Endometrial microvascular endothelial cells (primary cell): ENCODE results near the gene ABHD17B. TPM values are rescaled to one million over a fixed set of nuclear protein-coding genes. Genes with fewer than 3 reads are reported as not detected.

Source experiments
- in situ Hi-C: cut with HindIII; loops from 2 replicates; pipeline ENCODE4 v1.10.0; 2017; ENCODE audit warnings: low sequenced_read_pairs, low pct_unique_long_range_greater_than_20kb; ENCODE audit errors: inconsistent ontology term
- total RNA-seq: library from RNA; depleted of rRNA; stranded (reverse); fragments of >200 nt; gene quantifications from one replicate; pipeline ENCODE4 v1.2.3, GENCODE V29; 2015; ENCODE audit errors: inconsistent ontology term

ABHD17B gene
- total RNA-seq, 1 donor from 2014 or later, result 12.9 TPM

DNA sequence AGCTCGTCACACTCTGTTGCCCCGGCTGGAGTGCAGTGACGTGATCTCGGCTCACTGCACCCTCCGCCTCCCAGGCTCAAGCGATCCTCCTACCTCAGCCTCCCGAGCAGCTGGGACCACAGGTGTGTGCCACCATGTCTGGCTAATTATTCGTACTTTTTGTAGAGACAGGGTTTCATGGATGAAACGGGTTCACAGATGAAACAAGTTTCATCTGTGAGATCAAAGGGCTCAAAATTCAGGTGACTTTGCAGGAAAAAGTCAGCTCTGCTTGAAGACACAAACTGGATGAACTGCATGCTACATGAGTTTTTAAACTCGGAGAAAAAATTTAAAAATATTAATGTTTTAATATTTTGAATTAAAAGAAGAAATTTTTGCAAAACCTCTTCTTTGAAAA is 24.5 kb downstream of the ABHD17B start:
- in situ Hi-C loops, result no loop called here

DNA sequence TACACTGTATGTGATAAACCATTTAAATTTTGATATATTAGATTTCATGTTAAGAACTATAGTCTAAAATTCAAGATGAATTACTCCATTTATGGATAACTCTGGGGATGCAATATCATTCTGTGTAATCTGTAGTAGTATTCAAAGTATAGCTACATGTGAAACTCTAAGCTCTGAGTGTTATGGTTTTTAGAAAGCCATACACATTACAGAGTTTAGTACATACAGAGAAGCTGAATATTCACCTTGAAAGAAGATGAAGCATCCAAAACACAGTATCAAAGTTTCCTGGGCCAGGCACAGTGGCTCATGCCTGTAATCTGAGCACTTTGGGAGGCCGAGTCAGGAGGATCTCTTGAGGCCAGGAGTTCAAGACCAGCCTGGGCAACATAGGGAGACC is 25.0 kb downstream of the ABHD17B start:
- in situ Hi-C loops, result no loop called here

- in situ Hi-C loops, result no loop called here
Observed at GRCh38 chr9:71885467-71885866, 25.5 kb downstream of the ABHD17B start.

DNA sequence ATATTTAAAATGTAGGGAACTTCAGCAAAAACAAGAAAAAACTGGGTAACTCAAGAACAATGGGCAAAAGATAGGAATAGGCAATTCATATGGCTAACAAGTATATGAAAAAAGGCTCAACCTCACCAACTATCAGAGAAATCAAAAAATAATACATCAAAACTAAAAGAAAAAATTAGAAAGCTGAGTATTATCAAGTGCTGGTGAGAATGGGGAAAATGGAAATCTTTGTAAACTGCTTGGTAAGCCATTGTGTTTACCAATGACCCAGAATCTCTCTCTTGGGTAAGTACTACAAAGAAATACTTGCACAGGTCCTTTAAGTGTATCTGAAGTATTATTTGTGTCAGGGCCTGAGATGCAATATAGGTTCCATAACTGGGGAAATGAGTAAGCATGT is 27.0 kb downstream of the ABHD17B start:
- in situ Hi-C loops, result no loop called here

DNA sequence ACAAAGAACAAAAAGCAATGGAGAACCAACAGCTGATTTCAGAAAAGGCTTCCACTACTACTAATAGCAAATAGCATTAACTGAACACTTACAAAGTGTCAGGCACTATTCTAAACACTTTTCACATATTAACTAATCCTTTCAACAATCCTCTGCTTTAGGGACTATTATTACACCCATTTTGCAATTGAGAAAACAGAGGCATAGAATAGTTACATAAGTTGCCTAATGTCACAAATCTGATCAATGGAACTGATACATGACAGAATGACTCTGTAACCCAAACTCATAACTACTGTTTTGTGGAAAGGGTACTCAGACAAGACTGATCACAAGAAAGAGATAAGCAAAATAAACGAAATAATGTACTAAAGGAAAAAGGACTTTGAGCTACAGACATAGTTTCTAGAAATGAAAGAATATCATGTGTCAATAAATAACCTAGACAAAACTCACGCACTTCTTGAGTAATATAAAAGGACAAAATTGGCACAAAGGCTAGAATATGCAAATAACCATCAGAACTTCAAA is 31.3 kb downstream of the ABHD17B start:
- in situ Hi-C loops, result no loop called here

- in situ Hi-C loops, result no loop called here
Observed at GRCh38 chr9:71878327-71879274, 32.4 kb downstream of the ABHD17B start.

DNA sequence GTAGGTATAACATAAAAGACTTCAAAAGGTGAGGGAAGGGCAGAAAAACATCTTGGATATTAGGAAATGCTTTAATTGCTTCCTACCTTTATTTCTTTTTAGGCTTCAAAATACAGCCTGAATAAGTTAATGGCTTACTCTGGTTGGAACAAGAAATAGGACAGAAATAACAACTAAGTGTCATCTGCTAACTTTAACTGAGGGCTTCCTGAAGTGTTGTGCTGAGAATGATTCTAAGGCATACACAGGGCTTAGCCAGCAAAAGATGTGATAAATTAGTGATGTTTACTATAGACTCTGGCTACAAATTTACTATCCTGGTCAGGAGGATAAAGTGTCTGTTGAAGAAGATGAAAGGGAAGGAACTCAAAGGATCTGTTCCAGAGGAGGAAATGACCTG is 34.2 kb downstream of the ABHD17B start:
- in situ Hi-C loops, result no loop called here

- in situ Hi-C loops, result no loop called here
Observed at GRCh38 chr9:71876106-71876505, 34.9 kb downstream of the ABHD17B start.

DNA sequence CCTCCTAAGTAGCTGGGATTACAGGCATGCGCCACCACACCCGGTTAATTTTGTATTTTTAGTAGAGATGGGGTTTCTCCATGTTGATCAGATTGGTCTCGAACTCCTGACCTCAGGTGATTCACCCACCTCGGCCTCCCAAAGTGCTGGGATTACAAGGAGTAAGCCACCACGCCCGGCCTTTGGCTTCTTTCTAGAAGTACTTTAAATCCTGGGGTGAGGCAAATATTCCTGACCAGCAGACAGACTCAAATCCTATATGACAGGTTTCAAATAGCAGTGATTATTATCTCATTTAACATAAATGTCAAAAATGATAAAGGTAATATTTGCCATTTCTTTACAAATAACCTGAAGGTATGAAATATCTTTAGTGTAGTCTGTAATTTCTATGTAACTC is 35.6 kb downstream of the ABHD17B start:
- in situ Hi-C loops, result no loop called here

DNA sequence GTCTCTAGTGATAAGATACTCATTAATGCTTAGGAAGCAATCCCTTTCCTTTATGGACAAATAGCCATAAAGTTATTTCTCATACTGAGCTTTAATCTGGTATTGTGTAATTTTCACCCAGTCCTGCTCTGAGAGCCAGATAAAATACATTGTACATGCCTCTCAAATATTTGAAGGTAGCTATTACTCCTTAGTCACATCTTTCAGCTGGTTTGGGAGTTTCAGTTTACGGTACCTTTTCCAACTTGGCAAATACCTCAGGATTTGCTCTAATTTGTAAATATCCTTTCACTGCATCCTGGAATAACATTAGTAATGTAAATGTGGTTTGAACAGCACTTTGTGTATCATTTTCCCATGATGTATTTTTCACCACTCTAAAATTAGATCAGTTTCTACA is 47.4 kb downstream of the ABHD17B start:
- in situ Hi-C loops, result no loop called here

DNA sequence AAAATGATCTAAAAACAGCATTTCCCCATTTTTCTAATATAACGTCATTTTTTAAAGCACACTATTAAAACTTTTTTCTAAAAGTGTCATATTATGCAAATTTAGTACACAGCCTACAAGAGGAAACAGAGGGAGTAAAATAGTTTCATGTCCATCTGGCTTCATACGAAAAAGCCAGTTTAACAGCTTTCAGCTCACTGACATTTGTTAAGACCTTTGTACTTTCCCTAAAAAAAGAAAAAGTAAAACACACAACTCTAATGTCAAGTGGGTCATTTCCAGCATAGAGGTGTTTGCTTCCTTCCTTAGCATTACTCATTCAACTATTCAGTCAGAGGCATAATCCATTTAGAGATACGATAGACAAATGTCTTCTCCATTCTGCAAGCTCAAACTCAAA is 49.4 kb downstream of the ABHD17B start:
- in situ Hi-C loops, result no loop called here

DNA sequence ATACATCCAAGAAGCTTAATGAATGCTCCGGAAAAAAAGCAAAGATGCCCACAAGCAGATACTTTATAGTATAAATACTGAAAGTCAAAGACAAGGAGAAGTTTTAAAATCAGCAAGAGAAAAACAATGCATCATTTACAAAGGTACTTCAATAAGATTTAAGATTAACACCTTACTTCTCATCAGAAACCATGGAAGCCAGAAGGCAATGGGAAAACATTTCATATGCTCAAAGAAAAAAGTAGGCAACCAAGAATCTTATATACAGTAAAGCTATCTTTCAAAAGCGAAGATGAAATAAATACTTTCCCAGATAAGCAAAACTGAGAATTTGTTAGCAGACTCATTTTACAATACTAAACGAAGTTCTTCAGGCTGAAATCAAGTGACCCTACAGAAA is 51.1 kb downstream of the ABHD17B start:
- in situ Hi-C loops, result no loop called here

GRCh38 chr9:71858812-71859211 is 52.2 kb downstream of the ABHD17B start:
- in situ Hi-C loops, result no loop called here

DNA sequence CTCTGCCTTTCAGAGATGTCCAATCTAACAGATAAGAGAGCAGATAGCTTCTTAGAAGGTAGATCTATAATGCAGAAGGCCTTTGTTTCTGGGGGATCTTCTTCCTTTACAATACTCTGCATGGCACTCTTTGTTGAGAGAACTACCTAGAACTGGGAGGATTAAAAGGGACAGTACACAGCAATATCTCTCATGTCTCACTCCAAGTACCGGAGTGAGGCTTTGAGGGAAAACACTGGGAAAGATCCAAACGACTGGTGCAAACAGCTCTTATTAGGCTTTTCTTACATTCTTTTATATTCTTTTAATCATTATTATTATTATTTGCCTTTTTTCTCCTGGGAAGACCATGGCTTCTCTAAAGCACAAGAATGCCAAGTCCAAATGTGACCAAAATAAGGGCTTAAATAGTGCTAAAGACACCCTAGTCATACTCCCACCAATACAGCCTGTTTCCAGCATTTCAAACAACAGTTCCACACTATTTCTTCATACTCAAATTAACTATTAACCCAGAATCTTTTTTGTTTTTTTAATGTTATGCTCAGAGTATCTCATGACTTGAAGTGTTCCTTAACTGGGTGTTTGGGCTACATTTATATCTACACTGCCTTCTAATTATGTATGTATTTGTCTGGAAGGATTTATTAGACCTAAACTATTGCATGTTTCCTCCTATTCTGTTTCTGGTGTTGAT is 52.7 kb downstream of the ABHD17B start:
- in situ Hi-C loops, result no loop called here

DNA sequence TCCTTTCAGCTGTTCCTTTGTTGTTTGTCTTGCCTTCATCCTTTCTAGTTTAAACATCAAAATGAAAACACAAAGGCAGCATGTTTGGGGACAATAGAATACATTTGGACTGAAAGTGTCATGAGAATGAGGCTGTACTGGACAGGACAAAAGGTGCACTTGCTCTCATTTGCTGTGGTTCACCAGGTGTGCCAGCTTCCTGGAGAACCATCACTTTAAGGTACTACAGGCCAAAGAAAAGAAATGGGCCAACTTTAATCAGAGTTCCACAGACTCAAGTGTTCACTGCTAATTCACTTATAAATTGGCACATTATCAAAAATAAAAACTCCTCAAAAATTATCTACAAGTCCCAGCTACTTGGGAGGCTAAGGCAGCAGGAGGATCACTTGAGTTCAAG is 53.8 kb downstream of the ABHD17B start:
- in situ Hi-C loops, result no loop called here

GRCh38 chr9:71854811-71855210 is 56.2 kb downstream of the ABHD17B start:
- in situ Hi-C loops, result no loop called here

DNA sequence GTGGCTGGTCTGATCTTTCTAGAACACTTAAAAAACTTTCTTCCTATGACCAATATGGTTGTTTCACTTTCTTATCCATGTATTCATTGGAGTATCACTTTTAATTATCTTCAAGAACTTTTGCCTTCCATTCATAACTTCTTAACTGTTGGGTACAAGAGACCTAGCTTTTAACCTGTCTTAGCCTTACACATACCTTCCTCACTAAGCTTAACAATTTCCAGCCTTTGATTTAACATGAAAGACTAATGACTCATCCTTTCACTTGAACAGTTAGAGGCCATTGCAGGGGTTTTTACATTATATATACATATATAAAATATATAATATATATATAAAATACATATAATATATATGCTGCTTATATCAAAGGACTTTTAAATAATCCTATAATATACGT is 57.9 kb downstream of the ABHD17B start:
- in situ Hi-C loops, result no loop called here

- in situ Hi-C loops, result no loop called here
Observed at GRCh38 chr9:71850996-71851395, 60.0 kb downstream of the ABHD17B start.

DNA sequence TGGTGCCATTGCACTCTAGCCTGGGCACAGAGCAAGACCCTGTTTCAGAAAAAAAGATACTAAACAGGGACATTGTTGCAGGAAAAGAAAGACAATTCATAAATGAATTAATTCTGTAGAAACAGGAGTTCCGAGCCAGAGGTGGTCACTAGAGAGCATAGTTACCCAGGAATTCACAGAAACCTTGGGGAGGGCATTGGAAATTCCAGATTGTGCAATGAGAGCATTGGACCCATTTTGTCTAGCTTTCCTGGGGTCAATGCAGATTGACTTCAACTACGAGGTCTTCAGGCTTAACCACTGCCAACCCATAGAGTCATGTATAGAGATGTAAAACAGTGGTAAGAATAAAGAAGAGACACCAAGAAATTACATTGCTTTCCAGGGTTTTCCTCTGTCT is 63.1 kb downstream of the ABHD17B start:
- in situ Hi-C loops, result no loop called here

DNA sequence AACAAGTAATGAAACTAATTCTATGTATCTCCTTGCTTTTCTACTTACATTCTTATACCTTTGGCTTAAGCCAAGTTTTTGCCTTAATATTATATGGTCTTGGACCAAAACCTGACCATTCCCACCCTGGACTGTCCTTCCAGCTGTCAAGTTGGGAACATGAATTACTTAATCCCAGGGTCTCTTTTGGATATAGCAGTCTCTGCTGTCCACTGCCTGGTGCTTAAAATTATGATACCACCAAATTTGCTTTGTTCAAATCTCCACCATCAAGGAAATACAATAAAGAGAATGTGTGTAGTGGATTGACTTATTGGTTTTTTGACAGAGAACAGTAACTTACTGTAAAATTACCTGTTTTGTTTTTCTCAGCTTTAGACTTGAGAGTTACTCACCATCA is 66.2 kb downstream of the ABHD17B start:
- in situ Hi-C loops, result no loop called here
